ENCODE results near the gene PRPF38B. TPM values are rescaled to one million over a fixed set of nuclear protein-coding genes. Genes with fewer than 3 reads are reported as not detected.

PRPF38B gene
- total RNA-seq, result 9.1 and 15.8 TPM in 2 replicates

GRCh38 chr1:108691942-108692723 is at the start of gene PRPF38B:
PRPF38B (plus strand) TSS chr1:108692310; CDS start chr1:108692592, 282 bp downstream.

GRCh38 chr1:108661030-108661609 is 31.0 kb upstream of the PRPF38B start, which contains the start of gene HENMT1:
HENMT1 (minus strand) TSS chr1:108661093; CDS start chr1:108659884, 1,209 bp downstream.

GRCh38 chr1:108712606-108713150 is 20.6 kb downstream of the PRPF38B start, which contains the start of gene FNDC7:
FNDC7 (plus strand) TSS chr1:108712908; CDS start chr1:108712934, 26 bp downstream.

GRCh38 chr1:108746382-108747170 is 54.5 kb downstream of the PRPF38B start, which contains the start of gene STXBP3:
STXBP3 (plus strand) TSS chr1:108746674; CDS start chr1:108746738, 64 bp downstream.

Other genes starting within 250 kb of the PRPF38B start
- not detected in 2 replicates for gene NBPF6, start 242.0 kb upstream of the PRPF38B start, total RNA-seq
- gene EEIG2, start 132.2 kb upstream of the PRPF38B start, total RNA-seq, result 7.1 and 7.5 TPM in 2 replicates
- 2.6 and 2.9 TPM in 2 replicates for gene HENMT1, start 31.2 kb upstream of the PRPF38B start, total RNA-seq
- not detected in 2 replicates for gene FNDC7, start 20.6 kb downstream of the PRPF38B start, total RNA-seq
- 62.6 and 63.7 TPM in 2 replicates for gene STXBP3, start 54.4 kb downstream of the PRPF38B start, total RNA-seq
- gene AKNAD1, start 164.8 kb downstream of the PRPF38B start, total RNA-seq, result not detected in 2 replicates
- 21.1 and 24.5 TPM in 2 replicates for gene GPSM2, start 184.7 kb downstream of the PRPF38B start, total RNA-seq